Chondrocyte (in vitro differentiated cells): ENCODE data around the gene GAS2L1. TPM values are rescaled to one million over a fixed set of nuclear protein-coding genes. Genes with fewer than 3 reads are reported as not detected.

ENCODE experiments used
- DNase-seq: peaks from one replicate; pipeline ENCODE4 v3.0.0; 2021; ENCODE audit warnings: mixed read lengths, low spot score
- H3K27ac Mint-ChIP-seq: one replicate; pipeline ENCODE4 v1.8.0; 2021; ENCODE audit warnings: mild to moderate bottlenecking, moderate library complexity, mixed read lengths; ENCODE audit not compliant: unreplicated experiment
- H3K27me3 Mint-ChIP-seq: 2 replicates; pipeline ENCODE4 v1.8.0; 2021; ENCODE audit warnings: low read depth, mixed read lengths
- H3K36me3 Mint-ChIP-seq: 2 replicates; pipeline ENCODE4 v1.8.0; 2021; ENCODE audit warnings: low read depth, mixed read lengths
- H3K4me1 Mint-ChIP-seq: 2 replicates; pipeline ENCODE4 v1.8.0; 2021; ENCODE audit warnings: low read depth, mild to moderate bottlenecking, mixed read lengths
- H3K4me3 Mint-ChIP-seq: one replicate; pipeline ENCODE4 v1.8.0; 2021; ENCODE audit warnings: mild to moderate bottlenecking, moderate library complexity, mixed read lengths; ENCODE audit not compliant: unreplicated experiment
- H3K9me3 Mint-ChIP-seq: 2 replicates; pipeline ENCODE4 v1.8.0; 2021; ENCODE audit warnings: low read depth, mixed read lengths
- CTCF ChIP-seq: fragments of 200-600 bp; sonication (generic); IDR thresholded peaks from 2 replicates; pipeline ENCODE4 v1.5.0; 2021; ENCODE audit warnings: antibody characterized with exemption, mild to moderate bottlenecking, moderate library complexity
- total RNA-seq: library from RNA; stranded (reverse); gene quantifications from 3 replicates; pipeline ENCODE4 v1.2.1, GENCODE V29; 2021

The GAS2L1 gene
- total RNA-seq, 1 donor from 2014 or later, result 34.5 TPM

DNA sequence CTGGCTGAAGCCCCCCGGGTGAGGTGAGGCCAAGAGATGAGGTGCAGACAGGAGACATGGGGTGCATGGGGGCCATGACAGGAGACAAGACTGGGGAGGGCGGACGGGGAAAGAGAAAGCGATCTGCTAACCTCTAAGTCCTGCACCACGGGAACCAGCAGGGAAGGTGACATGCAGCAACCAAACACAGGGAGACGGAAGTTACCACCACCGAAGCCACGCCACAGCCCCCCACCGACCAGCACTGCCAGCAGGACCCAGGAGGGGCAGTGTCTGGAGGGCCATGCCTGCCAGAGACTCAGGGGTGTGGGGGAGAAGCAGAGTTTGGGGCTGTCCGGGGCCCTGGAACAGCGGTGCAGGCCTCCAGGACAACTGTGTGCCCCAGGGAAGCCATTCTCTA is 23.1 kb downstream of the GAS2L1 start:
- Mint-ChIP-seq H3K4me1 (peaks cover 5% of the 10 kb centered on the region), H3K36me3 (peaks cover 12% of the 10 kb centered on the region), H3K9me3 (no peaks in the 10 kb centered on the region), H3K27me3 (no peaks in the 10 kb centered on the region), H3K4me3 (no peak overlapping the region), H3K27ac (no peak overlapping the region)
- no peak for DNase-seq
- TF ChIP-seq CTCF, result no peak

- Mint-ChIP-seq H3K9me3 (no peaks in the 10 kb centered on the region), H3K4me1 (peaks cover 12% of the 10 kb centered on the region), H3K4me3 (no peak overlapping the region), H3K27me3 (no peaks in the 10 kb centered on the region), H3K36me3 (peaks cover 12% of the 10 kb centered on the region), H3K27ac (no peak overlapping the region)
- no peak for TF ChIP-seq CTCF
- DNase-seq, result no peak
Observed at GRCh38 chr22:29330291-29330690, 23.8 kb downstream of the GAS2L1 start.

DNA sequence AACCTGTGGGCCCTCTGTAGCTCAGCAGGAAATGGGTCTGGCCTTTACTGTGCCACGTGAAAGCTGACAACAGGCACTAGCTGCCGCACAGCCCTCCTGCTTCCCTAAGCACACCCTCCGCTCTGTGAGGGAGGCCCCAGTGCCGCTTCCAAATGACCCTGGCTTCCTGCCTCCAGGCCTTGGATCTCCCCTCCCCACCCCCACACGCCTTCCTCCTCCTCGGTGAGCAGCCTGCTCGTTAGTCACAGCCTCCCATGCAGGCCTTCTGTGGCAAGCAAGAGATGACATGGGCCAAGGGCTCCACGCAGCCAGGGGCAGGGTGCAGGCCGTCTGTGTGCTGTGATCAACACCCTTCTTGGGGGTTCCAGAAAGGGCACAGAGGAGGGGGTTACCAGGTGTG is 24.3 kb downstream of the GAS2L1 start:
- H3K9me3 Mint-ChIP-seq, result no peaks in the 10 kb centered on the region
- H3K27me3 Mint-ChIP-seq, result no peaks in the 10 kb centered on the region
- no peak overlapping the region for H3K27ac Mint-ChIP-seq
- DNase-seq, result no peak
- H3K36me3 Mint-ChIP-seq, result peaks cover 17% of the 10 kb centered on the region
- no peak overlapping the region for H3K4me3 Mint-ChIP-seq
- TF ChIP-seq CTCF, result no peak
- peaks cover 15% of the 10 kb centered on the region for H3K4me1 Mint-ChIP-seq

- Mint-ChIP-seq H3K9me3 (no peaks in the 10 kb centered on the region), H3K36me3 (peaks cover 22% of the 10 kb centered on the region), H3K4me3 (no peak overlapping the region), H3K4me1 (peaks cover 15% of the 10 kb centered on the region), H3K27ac (no peak overlapping the region), H3K27me3 (no peaks in the 10 kb centered on the region)
- no peak for DNase-seq
- TF ChIP-seq CTCF, result no peak
Observed at GRCh38 chr22:29331213-29331612, 24.8 kb downstream of the GAS2L1 start.

GRCh38 chr22:29331658-29332300 is 25.3 kb downstream of the GAS2L1 start:
- no peak for TF ChIP-seq CTCF
- Mint-ChIP-seq H3K4me1 (peaks cover 15% of the 10 kb centered on the region), H3K4me3 (no peak overlapping the region), H3K9me3 (no peaks in the 10 kb centered on the region), H3K27me3 (no peaks in the 10 kb centered on the region), H3K36me3 (peaks cover 24% of the 10 kb centered on the region), H3K27ac (no peak overlapping the region)
- no peak for DNase-seq
